ENCODE measurements around the gene ARHGAP42.

ARHGAP42 gene

DNA sequence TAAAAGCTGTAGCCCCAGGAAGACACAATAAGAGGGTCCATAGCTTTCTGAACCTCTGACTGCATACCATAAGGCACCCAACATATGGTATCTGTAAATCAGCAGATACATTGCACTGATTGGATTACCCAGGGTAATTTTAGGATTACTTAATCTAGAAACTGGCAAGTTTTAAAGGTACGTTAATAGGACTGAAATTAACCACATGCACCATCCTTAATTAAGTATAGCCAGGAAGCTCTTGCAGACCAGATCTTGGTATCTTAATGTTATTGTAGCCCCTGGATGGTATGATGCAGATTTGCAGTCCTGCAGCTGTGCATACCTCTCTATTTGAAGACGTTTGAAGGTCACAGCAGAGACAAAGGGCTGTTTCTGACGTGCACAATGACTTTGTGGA lies 72.8 kb downstream of the ARHGAP42 start:
- no peak for DNase-seq (ENCODE audit: low spot score)

DNA sequence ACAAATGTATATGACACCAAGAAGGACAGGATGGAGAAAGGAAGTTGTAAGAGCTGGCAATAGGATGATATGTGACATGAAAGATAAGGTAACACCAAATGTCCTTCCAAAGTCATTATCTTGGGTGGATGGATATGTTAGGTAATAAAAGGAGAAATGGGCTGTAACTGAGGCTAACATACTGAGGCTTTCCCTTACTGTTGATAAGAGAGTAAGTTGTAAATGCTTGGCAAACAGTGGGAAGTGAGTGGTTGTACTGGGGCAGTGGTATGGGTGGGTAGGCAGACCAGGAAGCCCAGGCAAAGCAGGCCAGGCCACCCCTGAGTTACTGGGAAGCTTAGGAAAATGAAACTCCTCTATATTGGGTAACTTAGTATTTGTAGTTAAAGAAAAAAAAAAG lies 73.7 kb downstream of the ARHGAP42 start:
- no peak for DNase-seq (ENCODE audit: low spot score)

DNA sequence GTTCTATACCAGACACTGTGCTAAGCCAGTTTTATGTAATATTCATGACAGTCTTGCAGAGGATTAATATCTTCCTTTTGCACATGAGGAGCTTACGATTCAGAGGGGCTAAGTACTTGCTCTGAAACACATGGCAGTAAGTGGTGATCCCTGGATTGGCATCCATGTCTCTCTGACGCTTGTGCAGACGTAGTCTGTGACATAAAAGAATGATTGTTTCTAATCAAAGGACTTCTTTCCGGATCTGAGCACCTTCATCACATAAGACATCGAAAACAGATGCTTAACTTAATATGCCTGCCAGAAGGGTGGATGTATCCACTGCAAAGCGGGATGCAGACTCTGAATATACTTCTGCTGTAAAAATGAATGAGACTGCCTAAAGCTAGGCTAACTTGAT lies 74.8 kb downstream of the ARHGAP42 start:
- no peak for DNase-seq (ENCODE audit: low spot score)

DNA sequence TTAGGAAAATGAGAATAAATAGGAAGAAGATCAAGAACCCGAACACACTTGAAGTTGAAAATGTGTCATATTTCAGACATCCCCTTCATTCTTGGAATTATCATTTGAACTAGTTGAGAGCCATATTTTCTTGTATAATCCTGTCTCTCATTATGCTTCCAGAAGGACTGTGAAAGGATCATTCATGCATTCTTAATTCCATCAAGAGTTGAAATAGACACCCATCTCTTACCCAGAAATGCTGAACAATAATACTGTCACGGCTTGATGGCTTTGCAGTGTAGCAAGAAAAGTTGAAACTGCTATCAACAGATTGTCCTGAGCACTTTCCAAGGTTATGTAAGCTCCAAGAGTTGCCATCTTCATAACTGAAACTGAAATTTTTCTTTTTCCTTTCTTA lies 79.7 kb downstream of the ARHGAP42 start:
- no peak for DNase-seq (ENCODE audit: low spot score)

DNA sequence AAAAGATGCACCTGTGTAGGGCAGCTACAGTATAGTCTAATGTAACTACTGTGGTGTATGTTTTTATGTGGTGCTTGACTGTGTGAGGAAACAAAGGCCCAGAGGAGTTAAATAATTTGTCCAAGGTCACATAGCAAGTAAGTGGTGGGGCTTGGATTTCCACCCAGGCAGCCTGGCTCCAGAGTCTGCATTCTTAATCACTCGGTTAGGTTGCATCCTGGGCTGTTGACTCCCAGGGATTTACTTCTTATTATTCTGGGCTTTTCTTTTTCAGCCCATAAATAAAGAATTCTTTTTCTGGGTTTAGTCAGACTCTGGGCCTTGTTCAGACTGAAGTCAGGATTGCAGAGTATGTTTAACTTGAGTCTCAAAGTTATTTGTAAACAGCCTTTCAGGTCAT lies 82.1 kb downstream of the ARHGAP42 start:
- DNase-seq (ENCODE audit: low spot score) = no peak

DNA sequence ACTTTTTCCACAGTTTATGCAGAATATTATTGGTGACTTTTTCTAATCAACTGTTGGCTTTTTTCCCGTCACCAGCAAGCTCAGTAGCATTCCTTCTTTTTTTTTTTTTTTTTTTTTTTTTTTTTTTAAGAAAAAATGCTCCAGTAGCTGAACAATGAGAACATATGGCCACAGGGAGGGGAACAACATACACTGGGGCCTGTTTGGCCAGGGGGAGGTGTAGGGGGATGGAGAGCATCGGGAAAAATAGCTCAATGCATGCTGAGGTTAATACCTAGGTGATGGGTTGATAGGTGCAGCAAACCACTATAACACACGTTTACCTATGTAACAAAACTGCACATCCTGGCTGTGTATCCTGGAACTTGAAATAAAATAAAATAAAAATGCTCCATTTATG lies 82.5 kb downstream of the ARHGAP42 start:
- DNase-seq (ENCODE audit: low spot score) = no peak

DNA sequence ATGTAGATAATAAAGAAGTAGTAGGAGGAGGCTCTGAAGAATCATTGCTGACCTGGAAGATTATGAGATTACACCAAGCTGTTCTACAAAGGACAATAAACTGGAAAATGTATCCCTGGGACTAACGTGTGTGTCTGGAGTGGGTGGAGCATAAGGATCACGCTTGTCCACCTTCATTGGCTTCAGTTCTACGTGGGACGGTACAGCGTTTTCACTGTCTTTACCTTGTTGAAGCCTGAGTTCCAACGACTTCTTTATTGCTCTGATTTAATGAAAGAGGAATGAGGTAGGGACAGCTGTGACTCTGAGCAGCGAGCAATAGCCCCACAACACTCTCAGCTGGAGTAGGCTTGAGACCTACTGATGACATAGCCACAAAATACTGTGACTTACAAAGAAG lies 87.0 kb downstream of the ARHGAP42 start:
- DNase-seq (ENCODE audit: low spot score) = no peak

DNA sequence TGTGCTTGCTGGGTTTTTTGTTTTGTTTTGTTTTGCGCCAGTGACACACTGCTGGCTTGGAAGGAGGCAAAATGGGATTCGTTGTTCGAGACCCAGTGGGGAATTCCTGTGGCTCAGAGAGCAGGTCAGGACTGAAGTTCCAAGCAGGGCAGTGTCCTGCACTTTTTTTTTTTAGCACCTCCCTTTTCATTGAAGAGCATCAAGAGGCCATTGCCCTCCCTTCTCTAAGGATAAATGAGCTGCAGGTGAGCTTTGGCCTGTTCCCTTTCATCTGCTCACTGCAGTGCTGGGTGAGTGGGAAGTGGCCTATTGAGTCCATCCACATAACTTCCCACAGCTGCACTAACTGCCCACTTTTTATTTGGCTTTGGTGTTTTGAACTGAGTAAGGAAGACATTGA lies 87.8 kb downstream of the ARHGAP42 start:
- DNase-seq (ENCODE audit: low spot score) = no peak

DNA sequence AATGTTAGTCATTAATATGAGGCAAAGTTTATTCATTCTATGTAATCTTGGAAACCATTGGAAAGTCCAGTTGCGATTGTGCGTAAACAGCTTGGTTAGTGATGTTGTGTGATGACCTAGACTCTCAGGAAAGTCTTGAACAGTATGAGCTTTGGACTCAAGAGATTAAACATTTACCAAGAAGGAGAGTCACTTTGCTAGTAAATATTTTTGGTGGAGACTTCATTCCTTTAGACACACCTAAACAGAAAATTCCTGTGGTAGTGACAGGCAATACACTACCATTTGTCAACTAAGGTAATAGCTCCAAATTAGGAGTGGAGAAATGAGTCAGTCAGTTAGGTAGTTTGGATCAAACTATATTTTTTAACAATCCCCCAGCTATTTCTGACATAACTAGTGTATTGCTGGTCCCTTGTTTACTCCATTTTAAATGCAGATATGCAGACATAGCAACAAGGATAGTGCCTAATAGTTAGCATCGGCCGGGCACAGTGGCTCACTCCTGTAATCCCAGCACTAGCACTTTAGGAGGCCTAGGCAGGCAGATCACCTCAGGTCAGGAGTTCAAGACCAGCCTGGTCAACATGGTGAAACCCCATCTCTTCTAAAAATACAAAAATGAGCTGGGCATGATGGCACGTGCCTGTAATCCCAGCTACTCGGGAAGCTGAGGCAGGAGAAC lies 89.3 kb downstream of the ARHGAP42 start:
- DNase-seq (ENCODE audit: low spot score) = no peak

DNA sequence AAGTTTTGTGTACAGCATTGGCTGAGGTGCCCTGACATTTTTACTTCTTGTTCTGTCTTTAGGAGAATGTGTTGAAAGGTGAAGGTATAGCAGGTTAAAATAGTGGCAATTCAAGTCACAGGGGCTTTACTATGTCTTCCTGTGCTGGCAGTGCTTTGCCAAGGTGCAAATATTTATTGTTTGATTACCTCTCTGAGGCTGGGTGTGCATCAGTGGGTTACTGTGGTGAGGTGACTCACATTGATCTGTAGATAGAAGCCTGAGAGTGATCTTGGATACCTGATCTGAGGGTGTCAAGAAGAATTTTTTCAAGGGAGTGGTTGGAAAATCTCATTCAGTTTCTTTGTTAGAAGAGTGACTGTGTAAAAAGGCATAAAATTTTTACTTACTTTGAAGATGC lies 90.0 kb downstream of the ARHGAP42 start:
- no peak for DNase-seq (ENCODE audit: low spot score)

DNA sequence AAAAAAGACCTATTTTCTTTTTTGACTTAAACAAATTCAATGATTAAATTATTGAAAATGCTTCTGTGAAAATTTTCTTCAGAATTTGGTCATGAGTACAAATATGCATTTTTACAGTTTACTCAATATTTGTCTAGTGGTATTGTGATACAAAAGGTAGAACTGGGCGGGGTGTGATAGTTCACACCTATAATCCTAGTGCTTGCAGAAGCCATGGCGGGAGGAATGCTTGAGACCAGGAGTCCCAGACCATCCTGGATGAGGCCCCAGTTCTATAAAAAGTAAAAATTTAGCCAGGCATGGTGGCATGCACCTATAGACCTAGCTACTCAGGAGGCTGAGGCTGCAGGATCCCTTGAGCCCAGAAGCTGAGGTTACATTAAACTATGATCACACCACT lies 90.6 kb downstream of the ARHGAP42 start:
- DNase-seq (ENCODE audit: low spot score) = no peak

DNA sequence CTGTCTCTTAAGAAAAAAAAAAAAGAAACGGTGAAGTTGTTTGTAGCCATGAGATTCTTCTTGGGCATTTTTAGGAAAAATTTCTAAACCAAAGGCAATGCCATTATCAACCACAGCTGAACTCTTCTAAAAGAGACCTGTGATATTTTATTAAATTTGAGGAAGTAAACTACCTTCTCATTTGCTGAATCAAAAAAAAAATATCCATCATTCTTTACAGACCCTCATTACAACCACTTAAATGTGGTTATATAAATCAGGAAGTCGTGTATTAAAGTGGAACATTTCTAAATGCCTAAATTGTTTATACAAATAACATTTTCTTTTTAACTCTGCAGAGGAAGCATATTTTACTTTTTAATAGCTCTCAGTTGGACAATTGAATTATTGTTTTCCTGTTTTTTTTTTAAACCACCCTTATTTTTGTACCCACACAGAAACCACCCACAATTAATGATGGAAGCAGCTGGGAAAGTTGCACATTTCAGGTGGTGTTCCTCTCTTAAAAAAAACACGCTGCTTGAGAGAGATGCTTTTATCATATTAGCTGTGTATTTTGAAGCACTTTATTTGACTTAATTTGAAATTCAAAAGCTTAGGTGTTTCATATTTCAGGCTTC lies 91.2 kb downstream of the ARHGAP42 start:
- DNase-seq (ENCODE audit: low spot score) = no peak

DNA sequence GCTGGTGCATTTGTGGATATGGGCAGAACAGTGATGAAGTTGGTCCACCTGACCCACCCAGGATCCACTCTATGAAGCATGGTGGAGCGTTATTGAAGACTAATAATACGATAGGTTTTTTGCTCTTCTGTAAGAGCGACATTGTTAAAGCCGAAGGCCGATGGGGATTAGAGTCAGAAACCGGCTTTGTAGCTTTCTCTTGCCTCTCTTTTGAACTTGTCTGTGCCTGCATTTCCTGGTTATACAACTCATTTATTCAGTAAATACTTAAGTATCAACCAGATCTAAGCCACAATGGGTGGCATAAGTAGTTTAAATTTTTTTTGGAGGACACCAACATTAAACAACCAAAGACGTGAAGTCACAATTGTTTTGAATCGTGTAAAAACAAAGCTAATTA lies 93.4 kb downstream of the ARHGAP42 start:
- DNase-seq (ENCODE audit: low spot score) = no peak

DNA sequence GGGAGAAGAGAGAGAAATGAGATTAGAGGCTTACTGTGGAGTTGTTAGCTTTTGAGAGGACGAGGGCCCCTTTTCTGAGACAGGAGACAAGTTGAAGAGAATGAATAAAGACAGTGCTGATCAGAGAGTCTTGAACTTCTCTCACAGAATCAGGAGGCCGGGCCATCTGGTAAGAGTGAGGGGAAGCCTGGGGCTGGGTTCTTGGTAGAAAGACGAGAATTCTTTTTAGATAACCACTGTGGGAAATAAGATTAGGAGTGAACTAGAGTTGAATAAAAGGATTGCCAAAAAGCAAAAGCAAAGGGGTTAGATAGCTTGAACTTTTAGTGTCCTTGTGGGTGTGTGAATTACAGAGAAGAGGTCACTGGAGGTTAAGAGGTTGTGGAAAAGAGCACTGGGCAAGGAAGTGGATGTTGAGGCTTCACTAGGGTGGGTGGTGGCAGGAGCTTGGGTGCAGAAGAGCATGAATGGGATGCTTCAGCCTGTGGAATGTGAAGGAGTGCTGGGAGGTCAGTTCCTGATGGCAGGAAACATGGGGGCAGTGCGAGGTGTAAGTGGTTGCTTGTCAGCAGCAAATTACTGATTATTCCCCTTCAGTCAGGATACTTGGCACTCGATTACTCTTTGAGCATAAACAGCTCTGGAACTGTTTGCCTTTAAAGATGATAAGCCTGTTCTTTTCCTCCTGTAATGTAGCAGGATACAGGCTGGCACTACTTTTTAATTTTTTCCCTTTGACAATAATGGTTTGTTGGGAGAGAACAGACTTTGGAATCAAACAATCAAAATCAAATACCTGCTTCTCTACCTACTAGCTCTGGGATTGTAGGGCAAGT lies 98.3 kb downstream of the ARHGAP42 start:
- no peak for DNase-seq (ENCODE audit: low spot score)

DNA sequence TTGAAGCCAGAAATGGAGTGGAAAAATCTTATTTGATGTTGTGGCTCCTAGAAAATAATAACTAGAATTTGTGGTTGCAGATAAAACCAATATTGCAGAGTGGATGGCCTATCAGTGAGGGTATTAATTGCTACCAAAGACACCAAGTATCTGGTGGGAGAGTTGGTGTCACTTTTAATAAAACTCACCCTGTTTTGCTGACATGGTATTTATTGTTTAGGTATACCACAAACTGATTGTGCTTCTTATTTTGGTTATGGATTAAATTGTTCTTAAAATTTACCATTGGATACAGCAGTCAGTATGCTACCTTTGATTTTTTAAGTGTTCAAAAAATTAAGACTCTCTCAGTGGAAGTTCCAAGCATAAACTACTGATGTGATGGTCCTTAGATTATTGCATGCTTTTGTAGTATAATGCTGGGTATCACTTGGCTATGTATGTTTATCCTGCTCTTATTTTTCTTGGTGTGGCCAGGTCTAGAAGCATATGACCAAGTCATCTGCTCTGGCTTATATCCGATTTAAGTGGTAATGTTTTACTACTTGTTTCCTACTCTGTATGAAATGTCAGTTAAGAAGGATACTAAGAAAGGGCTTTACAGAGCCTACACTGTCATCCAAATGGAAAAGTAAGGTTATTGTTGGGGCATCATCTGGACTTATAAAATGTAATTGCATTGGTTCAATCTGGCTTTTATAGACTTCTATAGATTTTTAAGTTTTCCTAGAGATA lies 101.6 kb downstream of the ARHGAP42 start:
- DNase-seq (ENCODE audit: low spot score) = no peak

DNA sequence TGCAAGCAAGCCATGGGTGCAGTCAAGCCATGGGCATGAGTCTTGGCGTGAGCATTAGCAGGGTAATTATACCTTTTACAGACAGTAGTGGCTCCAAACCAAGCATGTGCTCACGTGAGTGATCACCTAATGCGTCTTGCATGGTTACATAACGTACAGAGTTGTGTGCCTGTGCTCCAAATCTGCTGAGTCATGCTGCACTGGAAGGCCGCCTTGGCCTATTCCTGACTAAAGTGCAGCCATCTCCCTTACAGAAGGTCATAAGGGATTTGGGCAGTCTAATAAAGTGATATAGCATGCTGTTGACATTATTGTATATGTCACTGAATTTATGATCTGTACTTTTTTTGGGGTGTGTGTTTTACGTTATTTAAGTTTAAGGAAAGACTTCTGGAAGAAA lies 102.4 kb downstream of the ARHGAP42 start:
- peak; percentile 52 for DNase-seq (ENCODE audit: low spot score)

DNA sequence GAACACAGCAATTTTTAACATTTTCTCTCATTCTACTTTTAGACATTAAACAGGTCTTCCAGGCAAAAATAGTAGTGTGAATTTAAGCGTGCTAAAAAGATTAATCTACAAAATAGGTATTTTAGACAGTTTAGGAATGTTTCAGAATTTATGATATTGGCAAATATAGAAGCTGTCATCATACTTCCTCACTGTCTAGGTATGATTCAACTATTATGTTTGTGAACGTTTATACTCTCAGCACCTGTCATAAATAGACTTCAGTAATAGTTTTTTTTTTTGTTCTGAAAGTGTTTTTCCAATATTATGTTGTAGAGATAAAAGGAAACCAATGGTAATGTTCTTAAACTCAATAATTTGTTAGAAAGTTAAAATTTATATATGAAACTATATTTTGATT lies 103.0 kb downstream of the ARHGAP42 start:
- DNase-seq (ENCODE audit: low spot score) = no peak

DNA sequence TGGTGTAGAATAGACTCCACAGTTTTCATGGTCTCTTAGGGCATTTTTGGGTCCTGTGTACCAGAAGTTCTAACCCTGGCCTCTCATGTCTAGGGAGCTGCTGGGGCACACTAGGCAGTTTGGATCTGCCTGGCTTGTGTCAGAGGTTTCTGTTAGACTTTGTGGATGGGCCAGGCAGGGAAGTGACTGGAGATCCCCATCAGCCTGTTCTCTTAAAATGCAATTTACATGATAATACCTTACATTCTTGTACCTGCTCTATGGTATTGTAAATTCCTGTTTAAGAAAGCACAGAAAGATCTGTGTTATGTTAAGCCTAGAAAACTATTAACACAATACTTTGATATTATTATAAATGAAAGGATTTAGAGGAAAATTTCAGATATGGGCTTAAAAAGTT lies 104.0 kb downstream of the ARHGAP42 start:
- no peak for DNase-seq (ENCODE audit: low spot score)

DNA sequence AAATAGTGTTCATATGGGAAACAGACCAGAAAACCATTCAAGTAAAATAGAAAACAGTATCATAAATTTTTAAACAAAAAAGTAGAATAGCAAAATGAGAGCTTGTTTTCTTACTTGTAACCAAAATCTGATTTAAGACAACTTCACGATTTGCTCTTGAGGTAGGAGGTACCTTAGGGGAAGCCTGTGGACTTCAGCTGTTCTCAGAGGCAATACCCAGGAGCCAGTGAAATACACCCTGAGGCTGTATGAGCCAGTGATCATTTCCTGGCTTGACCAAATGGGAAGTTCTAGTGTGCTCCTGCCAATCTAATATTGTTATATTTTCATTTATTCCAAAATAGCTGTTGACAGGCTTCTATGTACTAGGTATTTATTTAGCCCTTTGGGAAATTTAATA lies 104.8 kb downstream of the ARHGAP42 start:
- no peak for DNase-seq (ENCODE audit: low spot score)

DNA sequence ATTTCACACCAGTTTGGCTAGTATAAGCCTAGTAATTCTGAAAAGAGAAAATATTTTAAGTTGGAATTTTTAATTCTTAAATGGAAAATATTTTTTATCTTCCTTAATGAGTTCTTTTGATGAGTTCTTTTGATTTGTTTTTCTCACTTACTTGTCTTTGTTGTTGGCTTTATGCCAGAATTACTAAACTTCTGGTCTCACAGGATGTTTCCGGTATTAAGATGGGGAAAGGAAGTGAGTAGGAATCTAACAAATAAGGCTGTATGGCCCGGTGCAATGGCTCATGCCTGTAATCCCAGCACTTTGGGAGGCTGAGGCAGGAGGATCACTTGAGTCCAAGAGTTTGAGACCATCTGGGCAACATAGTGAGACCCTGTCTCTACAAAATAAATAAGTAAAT lies 106.4 kb downstream of the ARHGAP42 start:
- no peak for DNase-seq (ENCODE audit: low spot score)

DNA sequence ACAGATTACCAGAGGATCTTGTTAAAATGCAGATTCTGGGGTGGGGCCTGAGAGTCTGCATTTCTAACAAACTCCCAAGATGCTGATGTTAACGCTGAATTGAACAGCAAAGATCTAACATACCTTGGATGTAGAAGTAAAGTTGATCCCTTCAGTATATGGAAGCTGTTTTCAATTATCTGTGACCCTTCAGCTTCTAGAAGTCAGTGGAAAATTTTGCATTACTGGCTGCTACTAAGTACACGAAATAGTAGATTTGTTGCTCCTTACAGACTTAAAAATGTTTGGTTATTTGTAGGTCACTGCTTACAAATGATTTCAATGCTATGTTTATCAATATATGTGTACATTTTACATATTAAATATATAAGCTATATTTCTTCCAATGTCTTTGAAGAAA lies 107.4 kb downstream of the ARHGAP42 start:
- DNase-seq (ENCODE audit: low spot score) = no peak

DNA sequence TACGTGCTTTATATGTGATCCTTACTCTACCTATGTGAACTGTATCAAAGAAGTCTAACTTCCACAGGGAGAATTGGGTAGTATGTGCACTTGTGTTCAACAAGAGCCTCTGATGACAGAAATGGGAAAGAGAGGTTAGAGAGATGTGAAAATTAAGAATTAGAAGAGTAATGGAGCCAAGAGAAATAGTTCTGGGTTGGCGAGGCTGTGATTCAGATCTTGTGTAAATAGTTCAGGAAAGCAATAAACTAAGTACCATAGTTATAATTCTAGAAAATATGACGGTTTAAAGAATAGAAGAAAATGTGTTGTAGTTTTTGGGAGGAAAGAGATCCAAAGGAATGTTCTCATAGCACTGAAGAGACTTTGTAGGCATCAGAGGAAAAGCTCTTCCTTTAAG lies 112.4 kb downstream of the ARHGAP42 start:
- no peak for DNase-seq (ENCODE audit: low spot score)

DNA sequence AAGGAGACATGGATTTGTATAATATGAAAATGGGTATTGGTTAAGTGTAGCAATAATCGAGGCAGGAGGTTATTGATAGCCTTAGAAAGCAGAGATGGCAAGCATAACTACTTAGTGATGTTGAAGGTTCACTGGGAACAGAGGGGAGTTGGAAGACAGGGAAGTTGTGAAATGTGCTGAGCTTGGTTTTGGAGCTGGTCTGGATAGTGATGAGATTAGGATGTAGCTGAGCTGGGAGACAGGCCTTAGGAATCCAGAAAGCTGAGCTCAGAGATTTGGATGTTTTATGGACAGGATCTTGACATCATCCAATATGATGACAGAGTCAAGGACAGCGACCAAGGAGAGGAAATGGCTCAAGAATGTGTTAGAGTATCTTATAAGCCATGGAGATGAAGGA lies 113.1 kb downstream of the ARHGAP42 start:
- no peak for DNase-seq (ENCODE audit: low spot score)

Measured in hematopoietic multipotent progenitor cell treated with erythropoietin and hydrocortisone succinate and interleukin-3 and kit ligand, for 17 days (in vitro differentiated cells).